SU-DHL-6 (cell line): ENCODE results near the gene HOXB7.

Source experiments
- H2AFZ ChIP-seq: fragments of 200-600 bp; sonication (generic); 2 replicates; pipeline ENCODE4 v1.6.1; 2014; ENCODE audit warnings: low read depth, mild to moderate bottlenecking, moderate library complexity, mixed read lengths, antibody characterized with exemption, low read length; ENCODE audit not compliant: severe bottlenecking
- H3F3A ChIP-seq: fragments of 200-600 bp; shearing (Covaris generic); 2 replicates; pipeline ENCODE4 v1.6.0; 2016; ENCODE audit warnings: antibody characterized with exemption, mild to moderate bottlenecking; ENCODE audit not compliant: insufficient read depth
- H3K27ac ChIP-seq: fragments of 200-600 bp; sonication (generic); 2 replicates; pipeline ENCODE4 v1.5.1; 2016; ENCODE audit warnings: low read depth, mild to moderate bottlenecking, low read length, moderate library complexity, mixed read lengths
- H3K27me3 ChIP-seq: fragments of 200-600 bp; sonication (generic), shearing (Covaris generic); 2 replicates; pipeline ENCODE4 v1.6.0; 2014; ENCODE audit warnings: mild to moderate bottlenecking, low read length
- H3K36me3 ChIP-seq: fragments of 200-600 bp; sonication (generic); 2 replicates; pipeline ENCODE4 v1.6.1; 2014; ENCODE audit warnings: mild to moderate bottlenecking, low read length, mixed read lengths
- H3K4me2 ChIP-seq: fragments of 300-600, 200-600 bp; shearing (Covaris generic), sonication (generic); 2 replicates; pipeline ENCODE4 v1.6.0; 2014; ENCODE audit warnings: low read length, low read depth, mild to moderate bottlenecking; ENCODE audit not compliant: poor library complexity, severe bottlenecking
- H3K4me3 ChIP-seq: fragments of 200-600 bp; sonication (generic); 2 replicates; pipeline ENCODE4 v1.5.1; 2014; ENCODE audit warnings: antibody characterized with exemption, low read length, mild to moderate bottlenecking, mixed read lengths; ENCODE audit not compliant: insufficient read depth, poor library complexity, severe bottlenecking
- H3K79me2 ChIP-seq: fragments of 200-600 bp; sonication (generic); 2 replicates; pipeline ENCODE4 v1.6.1; 2014; ENCODE audit warnings: mild to moderate bottlenecking, low read length, moderate library complexity; ENCODE audit not compliant: insufficient read depth
- H3K9ac ChIP-seq: fragments of 200-600 bp; sonication (generic); 2 replicates; pipeline ENCODE4 v1.7.0; 2014; ENCODE audit warnings: mild to moderate bottlenecking, low read length
- H3K9me2 ChIP-seq: fragments of 200-600 bp; sonication (generic); replicated peaks from 2 replicates; pipeline ENCODE4 v1.6.1; 2014; ENCODE audit warnings: low read length; ENCODE audit not compliant: insufficient read depth
- H3K9me3 ChIP-seq: fragments of 200-600 bp; sonication (generic); 2 replicates; pipeline ENCODE4 v1.6.1; 2014; ENCODE audit warnings: low read length, mixed read lengths; ENCODE audit not compliant: insufficient read depth
- H4K20me1 ChIP-seq: fragments of 200-600 bp; sonication (generic); 2 replicates; pipeline ENCODE4 v1.6.1; 2014; ENCODE audit warnings: low read depth, mild to moderate bottlenecking, antibody characterized with exemption, low read length, moderate library complexity, mixed read lengths
- CTCF ChIP-seq: fragments of 200-600 bp; sonication (generic); IDR thresholded peaks from one replicate; pipeline ENCODE4 v1.5.1; 2017; ENCODE audit warnings: antibody characterized with exemption, mild to moderate bottlenecking, low read length, moderate library complexity; ENCODE audit not compliant: insufficient read depth, poor library complexity, severe bottlenecking
- EZH2phosphoT487 ChIP-seq: fragments of 200-600 bp; sonication (generic), shearing (Covaris generic); conservative IDR thresholded peaks from 2 replicates; pipeline ENCODE4 v1.6.1; 2018; ENCODE audit warnings: mild to moderate bottlenecking, antibody characterized with exemption, low read length, moderate library complexity, mixed read lengths

HOXB7 gene

GRCh38 chr17:48567646-48568354, 43.0 kb downstream of the HOXB7 start:
- Histone ChIP-seq H3K4me3 (no peak overlapping the region), H3K36me3 (no peaks in the 10 kb centered on the region), H3K79me2 (no peaks in the 10 kb centered on the region), H2AFZ (no peak overlapping the region), H3F3A (no peaks in the 10 kb centered on the region), H3K27me3 (no peaks in the 10 kb centered on the region), H3K4me2 (no peak overlapping the region), H3K27ac (no peak overlapping the region), H3K9me3 (no peaks in the 10 kb centered on the region), H3K9ac (no peak overlapping the region), H3K9me2 (no peaks in the 10 kb centered on the region), H4K20me1 (no peaks in the 10 kb centered on the region)
- TF ChIP-seq CTCF (no peak), EZH2phosphoT487 (no peak)

DNA sequence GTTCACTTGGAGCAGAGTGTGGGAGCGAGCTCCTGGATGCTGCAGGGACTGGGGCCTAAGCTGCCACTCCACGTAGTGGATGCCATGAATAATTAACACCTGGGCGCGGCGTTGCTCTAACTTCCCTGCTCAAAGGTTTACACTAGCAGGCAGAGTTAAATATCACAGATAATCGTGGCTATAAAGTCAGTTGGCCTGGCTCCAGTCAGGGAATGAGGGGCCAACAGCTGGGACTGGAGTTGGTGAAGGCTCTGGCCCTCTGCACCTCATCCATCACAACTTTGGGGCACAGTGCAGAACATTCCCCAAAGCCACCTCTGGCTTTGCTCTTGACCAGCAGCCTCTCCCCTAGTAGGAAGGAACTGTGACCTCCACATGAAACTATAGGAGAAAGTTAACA, 43.6 kb downstream of the HOXB7 start:
- Histone ChIP-seq H3K4me2 (no peak overlapping the region), H3K9me2 (no peaks in the 10 kb centered on the region)

DNA sequence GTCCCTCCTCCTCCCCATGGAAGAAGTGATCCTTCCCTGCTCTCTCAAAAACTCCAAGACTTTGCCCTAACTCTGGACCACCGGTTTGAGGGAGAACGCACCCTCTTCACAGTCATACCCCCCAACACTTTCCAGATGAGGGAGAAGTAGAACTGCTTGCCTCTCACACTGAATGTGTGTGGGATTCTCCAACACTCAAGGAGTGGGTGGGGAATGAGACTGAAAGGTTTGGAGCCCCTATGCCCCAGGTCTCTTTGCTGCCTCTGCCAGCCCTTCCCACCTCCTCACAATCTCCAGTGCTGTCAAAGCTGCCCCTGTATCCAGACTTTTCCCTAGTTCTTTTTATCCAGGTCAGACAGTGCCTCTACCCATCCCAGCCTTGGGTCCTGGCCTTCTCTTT, 44.1 kb downstream of the HOXB7 start:
- H4K20me1 ChIP-seq: no peaks in the 10 kb centered on the region
- no peak overlapping the region for H3K9ac ChIP-seq
- no peak for TF ChIP-seq EZH2phosphoT487
- TF ChIP-seq CTCF: no peak
- H3K27me3 ChIP-seq: no peaks in the 10 kb centered on the region
- H3K9me2 ChIP-seq: no peaks in the 10 kb centered on the region
- no peak overlapping the region for H3K27ac ChIP-seq
- H3K36me3 ChIP-seq: no peaks in the 10 kb centered on the region
- H3K4me2 ChIP-seq: no peak overlapping the region
- H3K4me3 ChIP-seq: no peak overlapping the region
- H3K79me2 ChIP-seq: no peaks in the 10 kb centered on the region
- no peaks in the 10 kb centered on the region for H3F3A ChIP-seq
- H2AFZ ChIP-seq: no peak overlapping the region
- no peaks in the 10 kb centered on the region for H3K9me3 ChIP-seq

More for the DNA sequence above, 43.6 kb downstream of the HOXB7 start:
- Histone ChIP-seq H3K27me3 (no peaks in the 10 kb centered on the region), H2AFZ (no peak overlapping the region), H3K4me3 (no peak overlapping the region), H3K9ac (no peak overlapping the region), H3K79me2 (no peaks in the 10 kb centered on the region), H3F3A (no peaks in the 10 kb centered on the region), H3K27ac (no peak overlapping the region), H3K9me3 (no peaks in the 10 kb centered on the region), H3K36me3 (no peaks in the 10 kb centered on the region), H4K20me1 (no peaks in the 10 kb centered on the region)
- TF ChIP-seq CTCF: no peak
- TF ChIP-seq EZH2phosphoT487: no peak
